ENCODE results near the gene CDH4.

DNA sequence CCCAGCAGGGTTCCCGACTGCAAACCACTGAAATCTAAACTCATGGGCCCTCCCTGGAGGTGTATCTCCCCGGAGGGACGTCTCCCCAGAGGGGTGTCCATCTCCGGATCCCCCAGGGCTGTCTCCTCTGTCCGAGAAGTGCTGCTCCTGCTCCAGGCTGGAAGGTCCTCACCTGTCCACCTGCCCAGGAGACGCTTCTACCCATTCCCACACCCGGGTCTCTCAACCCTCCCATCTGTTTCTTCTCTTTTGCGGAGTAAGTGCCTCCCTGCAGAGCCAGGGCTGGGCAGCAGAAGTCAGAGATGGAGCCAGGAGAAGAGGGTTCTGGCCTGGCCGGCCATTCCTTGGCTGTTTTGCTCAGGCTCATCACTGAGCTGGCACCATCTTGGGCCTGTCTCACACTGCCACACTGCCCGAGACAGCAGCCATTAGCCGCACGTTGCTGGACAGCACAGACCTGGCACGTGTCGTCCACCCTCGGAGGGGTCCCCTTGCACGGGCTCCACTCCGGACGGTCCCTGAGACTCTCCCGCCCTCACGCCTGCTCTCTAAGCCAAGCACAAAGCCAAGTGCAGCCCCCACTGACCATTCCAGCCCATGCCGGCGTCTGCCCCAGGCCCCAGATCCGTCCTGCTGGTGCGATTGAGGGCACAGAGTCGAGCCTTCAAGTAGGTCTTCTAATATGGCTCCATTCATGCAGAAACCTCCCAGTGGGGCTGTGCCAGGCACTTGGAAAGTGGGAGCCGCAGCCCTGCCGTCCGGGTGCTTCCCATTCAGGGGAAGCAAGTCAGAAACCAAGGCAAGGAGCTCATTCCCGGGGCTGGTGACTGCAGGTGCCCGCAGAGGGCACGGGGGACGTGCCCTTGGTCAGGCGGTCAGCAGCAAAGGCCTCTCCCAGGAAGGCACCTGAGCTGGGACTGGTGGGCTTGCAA, 445.9 kb downstream of the CDH4 start:
- TF ChIP-seq, protein P1, sequence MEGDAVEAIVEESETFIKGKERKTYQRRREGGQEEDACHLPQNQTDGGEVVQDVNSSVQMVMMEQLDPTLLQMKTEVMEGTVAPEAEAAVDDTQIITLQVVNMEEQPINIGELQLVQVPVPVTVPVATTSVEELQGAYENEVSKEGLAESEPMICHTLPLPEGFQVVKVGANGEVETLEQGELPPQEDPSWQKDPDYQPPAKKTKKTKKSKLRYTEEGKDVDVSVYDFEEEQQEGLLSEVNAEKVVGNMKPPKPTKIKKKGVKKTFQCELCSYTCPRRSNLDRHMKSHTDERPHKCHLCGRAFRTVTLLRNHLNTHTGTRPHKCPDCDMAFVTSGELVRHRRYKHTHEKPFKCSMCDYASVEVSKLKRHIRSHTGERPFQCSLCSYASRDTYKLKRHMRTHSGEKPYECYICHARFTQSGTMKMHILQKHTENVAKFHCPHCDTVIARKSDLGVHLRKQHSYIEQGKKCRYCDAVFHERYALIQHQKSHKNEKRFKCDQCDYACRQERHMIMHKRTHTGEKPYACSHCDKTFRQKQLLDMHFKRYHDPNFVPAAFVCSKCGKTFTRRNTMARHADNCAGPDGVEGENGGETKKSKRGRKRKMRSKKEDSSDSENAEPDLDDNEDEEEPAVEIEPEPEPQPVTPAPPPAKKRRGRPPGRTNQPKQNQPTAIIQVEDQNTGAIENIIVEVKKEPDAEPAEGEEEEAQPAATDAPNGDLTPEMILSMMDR (IDR thresholded peaks at IDR 0.05; ENCODE audit: insufficient read depth, low read length) = no peak
- TF ChIP-seq, protein P2, sequence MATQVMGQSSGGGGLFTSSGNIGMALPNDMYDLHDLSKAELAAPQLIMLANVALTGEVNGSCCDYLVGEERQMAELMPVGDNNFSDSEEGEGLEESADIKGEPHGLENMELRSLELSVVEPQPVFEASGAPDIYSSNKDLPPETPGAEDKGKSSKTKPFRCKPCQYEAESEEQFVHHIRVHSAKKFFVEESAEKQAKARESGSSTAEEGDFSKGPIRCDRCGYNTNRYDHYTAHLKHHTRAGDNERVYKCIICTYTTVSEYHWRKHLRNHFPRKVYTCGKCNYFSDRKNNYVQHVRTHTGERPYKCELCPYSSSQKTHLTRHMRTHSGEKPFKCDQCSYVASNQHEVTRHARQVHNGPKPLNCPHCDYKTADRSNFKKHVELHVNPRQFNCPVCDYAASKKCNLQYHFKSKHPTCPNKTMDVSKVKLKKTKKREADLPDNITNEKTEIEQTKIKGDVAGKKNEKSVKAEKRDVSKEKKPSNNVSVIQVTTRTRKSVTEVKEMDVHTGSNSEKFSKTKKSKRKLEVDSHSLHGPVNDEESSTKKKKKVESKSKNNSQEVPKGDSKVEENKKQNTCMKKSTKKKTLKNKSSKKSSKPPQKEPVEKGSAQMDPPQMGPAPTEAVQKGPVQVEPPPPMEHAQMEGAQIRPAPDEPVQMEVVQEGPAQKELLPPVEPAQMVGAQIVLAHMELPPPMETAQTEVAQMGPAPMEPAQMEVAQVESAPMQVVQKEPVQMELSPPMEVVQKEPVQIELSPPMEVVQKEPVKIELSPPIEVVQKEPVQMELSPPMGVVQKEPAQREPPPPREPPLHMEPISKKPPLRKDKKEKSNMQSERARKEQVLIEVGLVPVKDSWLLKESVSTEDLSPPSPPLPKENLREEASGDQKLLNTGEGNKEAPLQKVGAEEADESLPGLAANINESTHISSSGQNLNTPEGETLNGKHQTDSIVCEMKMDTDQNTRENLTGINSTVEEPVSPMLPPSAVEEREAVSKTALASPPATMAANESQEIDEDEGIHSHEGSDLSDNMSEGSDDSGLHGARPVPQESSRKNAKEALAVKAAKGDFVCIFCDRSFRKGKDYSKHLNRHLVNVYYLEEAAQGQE (IDR thresholded peaks at IDR 0.05; ENCODE audit: insufficient replicate concordance, low read depth) = no peak
